ENCODE measurements around the gene NACC1.

GRCh38 chr19:13121551-13122274 is 3.6 kb downstream of the NACC1 start:
- TF ChIP-seq POLR2A (IDR thresholded peaks at IDR 0.05; ENCODE audit: low read length): no peak
- TF ChIP-seq GATA1 (IDR thresholded peaks at IDR 0.05; ENCODE audit: low read depth, low read length): no peak
